HG03520 (cell line): Measurements from ENCODE around the gene NTRK1.

Source experiments
- ATAC-seq: cut with Tn5 transposase; IDR thresholded peaks from one replicate; pipeline ENCODE4 v1.9.1; 2021; ENCODE audit warnings: mild to moderate bottlenecking, moderate library complexity; ENCODE audit not compliant: unreplicated experiment

Gene NTRK1

GRCh38 chr1:156836892-156837291 lies 23.8 kb upstream of the NTRK1 start:
- no peak for ATAC-seq

- no peak for ATAC-seq
Observed at GRCh38 chr1:156838972-156839371, 21.7 kb upstream of the NTRK1 start.

- ATAC-seq, result no peak
Observed at GRCh38 chr1:156839426-156840109, 21.1 kb upstream of the NTRK1 start.

- ATAC-seq, result no peak
Observed at GRCh38 chr1:156840186-156840897, 20.3 kb upstream of the NTRK1 start.

GRCh38 chr1:156840898-156841279 lies 19.8 kb upstream of the NTRK1 start:
- no peak for ATAC-seq

GRCh38 chr1:156841295-156841855 lies 19.3 kb upstream of the NTRK1 start:
- no peak for ATAC-seq

- ATAC-seq, result no peak
Observed at GRCh38 chr1:156842618-156843300, 17.9 kb upstream of the NTRK1 start.

- no peak for ATAC-seq
Observed at GRCh38 chr1:156844102-156844501, 16.6 kb upstream of the NTRK1 start.

- ATAC-seq, result no peak
Observed at GRCh38 chr1:156844638-156845037, 16.0 kb upstream of the NTRK1 start.

- ATAC-seq, result no peak
Observed at GRCh38 chr1:156845055-156845952, 15.4 kb upstream of the NTRK1 start.

GRCh38 chr1:156845953-156846545 lies 14.6 kb upstream of the NTRK1 start:
- ATAC-seq, result no peak

GRCh38 chr1:156846643-156847042 lies 14.0 kb upstream of the NTRK1 start:
- ATAC-seq, result no peak

- no peak for ATAC-seq
Observed at GRCh38 chr1:156847591-156848460, 12.8 kb upstream of the NTRK1 start.

GRCh38 chr1:156848461-156849150 lies 12.1 kb upstream of the NTRK1 start:
- ATAC-seq, result no peak

GRCh38 chr1:156849151-156849496 lies 11.5 kb upstream of the NTRK1 start:
- no peak for ATAC-seq

GRCh38 chr1:156851779-156852417 lies 8.8 kb upstream of the NTRK1 start:
- no peak for ATAC-seq

GRCh38 chr1:156852418-156852874 lies 8.2 kb upstream of the NTRK1 start:
- ATAC-seq, result no peak

- no peak for ATAC-seq
Observed at GRCh38 chr1:156853761-156854160, 6.9 kb upstream of the NTRK1 start.
